HEK293 (cell line): ENCODE data around the gene ZMPSTE24.

Source experiments
- CTCF ChIP-seq: fragments of 450-650 bp; formaldehyde crosslinking; IDR thresholded peaks from 2 replicates; pipeline ENCODE4 v1.5.1; 2016; ENCODE audit warnings: missing biosample characterization, missing genetic modification characterization
- ELK4 ChIP-seq: IDR thresholded peaks from 2 replicates; pipeline ENCODE4 v1.6.1; 2011; ENCODE audit warnings: mild to moderate bottlenecking, low read depth, low read length, borderline replicate concordance
- PRDM1 ChIP-seq: fragments of 450-650 bp; formaldehyde crosslinking; IDR thresholded peaks from 2 replicates; pipeline ENCODE4; 2016; ENCODE audit warnings: missing biosample characterization, missing genetic modification characterization
- REST ChIP-seq: fragments of 450-650 bp; formaldehyde crosslinking; IDR thresholded peaks from 2 replicates; pipeline ENCODE4 v1.5.1; 2016; ENCODE audit warnings: missing biosample characterization, missing genetic modification characterization
- YY1 ChIP-seq: fragments of 450-650 bp; formaldehyde crosslinking; IDR thresholded peaks from 2 replicates; pipeline ENCODE4 v1.5.1; 2018; ENCODE audit warnings: missing biosample characterization, missing genetic modification characterization
- ZBTB11 ChIP-seq: fragments of 450-650 bp; formaldehyde crosslinking; conservative IDR thresholded peaks from 2 replicates; pipeline ENCODE4 v1.5.1; 2016; ENCODE audit warnings: low read depth, missing biosample characterization, missing genetic modification characterization
- ZNF138 ChIP-seq: fragments of 450-650 bp; formaldehyde crosslinking; IDR thresholded peaks from 2 replicates; pipeline ENCODE4 v1.5.1; 2016; ENCODE audit warnings: missing biosample characterization, missing genetic modification characterization, borderline replicate concordance
- ZNF174 ChIP-seq: fragments of 450-650 bp; formaldehyde crosslinking; IDR thresholded peaks from 2 replicates; pipeline ENCODE4 v1.5.0; 2017; ENCODE audit warnings: missing biosample characterization, mild to moderate bottlenecking, missing genetic modification characterization
- ZNF701 ChIP-seq: fragments of 450-650 bp; formaldehyde crosslinking; IDR thresholded peaks from 2 replicates; pipeline ENCODE4 v1.5.1; 2016; ENCODE audit warnings: missing biosample characterization, missing genetic modification characterization
- ZXDB ChIP-seq: fragments of 450-650 bp; formaldehyde crosslinking; IDR thresholded peaks from 2 replicates; pipeline ENCODE4 v1.5.1; 2016; ENCODE audit warnings: missing biosample characterization, missing genetic modification characterization

GRCh38 chr1:40272653-40273213 is 14.7 kb downstream of the ZMPSTE24 start:
- TF ChIP-seq PRDM1 (tag by site-specific recombination) (no peak), YY1 (no peak), ZNF174 (no peak), ELK4 (no peak), CTCF (tag by site-specific recombination) (no peak), ZBTB11 (tag by site-specific recombination) (no peak), ZNF701 (tag by site-specific recombination) (no peak), ZNF138 (tag by site-specific recombination) (no peak), REST (no peak), ZXDB (tag by site-specific recombination) (no peak)
